Measurements from ENCODE around the gene XRCC3.
"Not testable (repeated sequence)": the region's sequence is repeated elsewhere in the genome, so short reads cannot be mapped to it uniquely, and the experiment has no call there.

Gene XRCC3

GRCh38 chr14:103705118-103705503, 10.1 kb downstream of the XRCC3 start:
- no peak for DNase-seq

DNA sequence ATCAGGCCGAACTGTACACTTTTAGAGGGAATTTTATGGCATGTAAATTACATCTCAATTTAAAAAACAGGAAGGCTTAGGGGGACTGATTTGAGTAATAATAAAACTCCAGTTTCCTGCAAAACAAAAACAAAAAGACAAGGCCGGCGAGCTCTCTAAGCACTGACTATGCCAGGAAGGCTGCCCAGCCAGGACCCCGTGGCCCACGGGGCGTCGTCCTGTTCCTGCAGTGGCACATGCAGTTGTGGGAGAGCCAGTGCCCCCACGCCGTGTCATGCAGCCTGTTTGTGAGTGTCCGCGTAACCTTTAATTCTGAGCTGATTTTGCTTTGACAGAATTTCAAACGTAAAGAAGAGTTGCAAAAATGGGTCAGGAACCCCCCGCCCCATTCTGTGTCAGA, 10.5 kb downstream of the XRCC3 start:
- DNase-seq: no peak

DNA sequence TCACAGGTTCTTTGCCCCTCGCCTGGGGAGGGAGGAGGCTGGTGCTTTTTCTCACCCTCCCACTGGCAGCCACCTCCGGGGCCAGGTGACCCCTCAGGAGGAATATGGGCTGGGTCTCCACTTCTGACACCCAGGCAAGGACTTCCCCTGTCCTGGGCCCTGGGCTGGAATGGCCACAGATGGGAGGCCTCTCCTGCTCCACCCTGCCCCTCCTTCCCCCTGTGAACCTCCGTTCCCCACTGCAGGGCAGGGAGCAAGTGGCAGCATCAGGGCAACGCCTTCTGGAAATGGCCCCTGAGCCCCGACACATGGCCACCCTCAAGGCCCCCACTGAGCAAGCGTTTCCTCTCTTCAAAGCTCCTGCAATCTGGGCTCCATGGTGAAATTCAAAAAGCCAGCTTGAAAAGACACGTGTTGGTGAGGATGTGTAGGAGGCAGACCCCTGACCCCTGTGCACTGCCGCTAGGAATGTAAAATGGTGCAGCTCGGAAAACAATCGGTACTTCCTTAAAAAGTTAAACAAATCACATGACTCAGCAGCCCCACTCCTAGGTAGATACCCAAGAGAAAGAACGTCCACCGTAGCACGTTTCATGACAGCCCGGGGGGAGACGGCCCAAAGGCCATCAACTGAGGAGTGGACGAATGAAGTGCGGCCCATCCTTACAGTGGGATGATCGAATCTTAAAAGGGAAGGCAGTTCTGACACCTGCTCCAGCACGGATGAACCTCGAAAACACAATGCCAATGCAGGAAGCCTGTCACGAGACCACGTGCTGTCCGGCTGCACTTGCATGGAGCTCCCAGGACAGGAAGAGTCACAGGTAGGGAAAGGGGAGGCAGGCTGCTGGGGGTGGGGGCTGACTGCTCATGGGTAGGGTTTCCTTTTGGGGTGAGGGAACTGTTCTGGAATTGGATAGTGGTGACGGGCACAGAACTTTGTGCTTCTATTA, 11.5 kb downstream of the XRCC3 start:
- no peak for DNase-seq

DNA sequence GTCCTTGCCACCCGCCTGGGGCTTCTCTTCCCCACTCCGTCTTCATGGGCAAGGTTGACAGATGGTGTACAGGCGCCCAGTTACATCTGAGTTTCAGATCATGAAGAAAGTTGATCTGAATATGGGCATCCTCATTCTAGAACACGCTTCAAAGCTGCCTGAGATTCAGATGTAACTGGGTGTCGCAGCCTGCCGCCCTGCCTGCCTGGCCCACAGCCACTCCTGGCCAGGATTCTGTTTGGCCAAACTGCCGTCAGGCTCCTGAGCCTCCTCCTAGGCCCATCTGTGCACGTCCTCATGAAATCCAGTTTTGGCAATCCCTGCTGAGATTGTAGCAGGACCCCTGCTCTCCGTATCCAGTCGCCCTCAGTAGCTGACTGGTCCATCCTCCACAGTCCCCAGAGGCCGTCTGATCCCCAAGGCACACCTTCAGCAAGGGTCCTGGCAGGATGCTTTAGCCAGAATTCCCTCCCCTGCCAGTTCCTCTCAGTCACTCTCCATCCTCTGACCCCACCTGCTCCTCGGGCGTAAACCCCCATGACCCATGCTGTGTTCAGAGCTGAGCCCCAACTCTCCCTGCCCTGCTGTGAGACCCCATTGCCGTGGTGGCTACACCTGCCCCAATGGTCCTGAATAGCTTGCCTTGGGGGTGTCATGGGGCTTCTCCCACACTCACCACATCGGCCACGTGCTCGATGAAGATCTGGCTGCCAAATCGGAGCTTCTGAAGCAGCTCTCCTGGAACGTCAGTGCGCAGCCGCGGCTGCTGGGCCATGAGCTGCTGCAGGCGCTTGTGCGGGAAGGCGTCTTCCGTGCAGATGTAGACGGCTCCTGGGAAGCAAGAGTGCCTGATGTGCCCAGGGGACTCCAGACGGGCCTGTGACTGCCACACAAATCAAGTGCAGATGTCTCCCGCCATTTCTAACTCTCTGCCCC, 12.5 kb downstream of the XRCC3 start:
- DNase-seq: no peak

DNA sequence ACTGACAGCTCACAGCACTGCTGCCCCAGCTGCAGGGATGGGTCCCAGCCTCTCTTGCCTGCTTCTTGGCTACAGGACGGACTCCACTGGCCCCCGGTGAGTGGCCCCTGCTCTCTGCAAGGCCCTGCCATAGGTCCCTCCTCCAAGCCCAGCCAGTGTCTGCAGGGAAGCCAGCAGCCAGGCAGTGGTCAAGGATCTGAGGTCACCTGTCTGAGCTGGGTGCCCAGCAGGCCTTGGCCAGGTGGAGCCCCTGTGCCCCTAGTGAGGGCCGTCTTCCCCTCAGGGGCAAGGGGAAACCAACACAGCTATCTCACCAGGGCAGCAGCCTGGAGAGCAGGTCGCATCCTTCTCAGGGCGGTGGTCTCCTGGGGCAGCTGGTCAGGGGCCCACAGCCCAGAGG, 13.2 kb downstream of the XRCC3 start:
- DNase-seq: no peak

GRCh38 chr14:103700753-103701490, 14.3 kb downstream of the XRCC3 start:
- DNase-seq: no peak

GRCh38 chr14:103699901-103700752, 15.1 kb downstream of the XRCC3 start:
- DNase-seq: no peak

DNA sequence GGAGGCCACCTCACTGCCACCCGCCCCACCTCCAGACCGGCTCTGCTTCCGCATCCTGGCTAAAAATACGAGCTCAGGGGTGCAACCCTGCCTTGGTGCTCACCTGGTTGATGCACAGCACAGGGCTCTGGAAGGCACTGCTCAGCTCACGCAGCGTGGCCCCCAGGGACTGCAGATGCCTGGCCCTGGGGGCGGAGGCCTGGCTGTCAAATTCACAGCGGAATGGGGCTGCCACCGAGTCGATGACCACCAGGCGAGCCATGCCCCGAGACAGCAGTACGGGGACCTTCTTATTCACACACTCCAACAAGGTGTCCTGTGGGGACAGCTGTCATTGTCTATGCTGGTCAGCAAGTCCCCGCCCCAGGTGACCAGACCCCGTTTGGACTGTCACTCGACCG, 16.0 kb downstream of the XRCC3 start:
- no peak for DNase-seq

DNA sequence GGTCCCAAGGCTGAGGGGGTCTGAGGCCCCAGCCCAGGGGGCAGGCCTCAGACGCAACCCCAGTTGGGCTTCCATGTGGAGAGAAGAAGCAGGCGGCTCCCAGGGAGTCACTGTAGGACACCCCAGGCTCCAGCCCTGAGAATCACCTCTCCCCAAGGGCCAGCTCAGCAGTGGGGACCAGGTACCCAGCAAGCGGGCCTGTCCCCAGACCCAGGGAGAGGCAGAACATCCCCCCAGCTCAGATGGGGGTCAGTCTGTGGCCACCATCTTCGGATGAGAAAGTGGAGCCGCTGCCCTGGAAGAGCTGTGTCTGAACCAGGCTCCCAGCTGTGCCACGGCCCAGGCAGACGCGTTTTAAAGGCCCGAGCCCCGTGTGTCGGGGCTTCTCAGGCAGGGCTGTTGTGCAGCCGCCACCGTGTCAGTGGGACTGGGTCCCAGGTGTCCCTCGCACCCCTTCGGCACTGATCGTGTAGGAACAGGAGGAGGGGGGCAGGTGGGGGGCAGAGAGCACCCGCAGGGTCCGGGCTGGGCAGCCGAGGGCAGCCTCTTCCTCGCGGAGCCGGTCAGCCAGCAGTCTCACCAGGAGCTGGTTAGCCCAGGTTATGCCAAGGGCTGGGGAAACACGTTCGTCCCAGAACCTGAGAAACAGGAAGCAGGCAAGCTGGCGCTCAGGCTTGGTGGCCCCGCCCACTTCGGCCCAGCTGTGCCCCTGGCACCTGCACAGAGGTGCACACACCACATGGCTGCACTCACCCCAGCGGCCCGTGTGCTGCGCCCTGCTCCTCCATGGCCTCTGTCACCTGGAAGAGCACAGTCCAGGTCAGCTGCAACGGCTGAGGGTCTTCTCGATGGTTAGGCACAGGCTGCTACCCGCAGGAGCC, 16.6 kb downstream of the XRCC3 start:
- DNase-seq: no peak

DNA sequence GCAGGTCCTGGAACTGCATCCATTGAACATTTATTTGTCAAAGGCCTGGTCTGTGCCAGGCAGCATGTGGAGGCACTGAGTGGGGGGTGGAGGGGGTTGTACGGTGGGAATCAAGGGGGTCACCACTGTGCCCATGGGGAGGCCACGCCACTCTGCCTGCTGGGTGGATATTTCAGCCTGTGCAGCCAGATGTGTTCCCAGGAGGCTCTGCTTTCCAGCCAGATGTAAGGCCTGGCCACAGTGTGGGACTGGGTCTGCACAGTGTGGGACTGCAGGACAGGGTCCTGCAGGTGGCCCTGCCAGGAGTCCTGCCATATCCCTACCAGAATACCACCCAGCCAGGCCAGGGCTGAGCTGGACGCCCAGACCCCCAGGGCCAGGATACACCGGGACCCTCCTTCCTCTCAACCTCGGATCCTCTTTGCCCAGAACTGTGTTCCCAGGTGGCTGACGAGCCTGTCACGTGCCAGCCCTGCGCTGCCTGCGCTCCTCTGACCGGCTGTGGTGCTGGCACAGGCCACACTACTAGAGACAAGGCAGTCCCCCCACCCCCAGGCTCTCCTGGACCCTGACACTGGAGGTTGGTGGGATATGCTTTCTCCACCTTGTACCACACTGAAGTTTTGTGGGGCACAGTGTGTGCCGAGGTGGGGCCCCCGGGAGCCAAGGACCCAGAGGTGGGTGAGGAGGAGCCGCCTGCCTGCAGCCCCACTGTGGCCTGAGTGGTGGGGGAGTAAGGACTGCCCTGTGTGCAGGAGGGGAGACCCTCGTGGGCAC, 17.5 kb downstream of the XRCC3 start:
- no peak for DNase-seq

GRCh38 chr14:103697206-103697602, 18.0 kb downstream of the XRCC3 start:
- DNase-seq: no peak

GRCh38 chr14:103696466-103697071, 18.7 kb downstream of the XRCC3 start:
- no peak for DNase-seq

DNA sequence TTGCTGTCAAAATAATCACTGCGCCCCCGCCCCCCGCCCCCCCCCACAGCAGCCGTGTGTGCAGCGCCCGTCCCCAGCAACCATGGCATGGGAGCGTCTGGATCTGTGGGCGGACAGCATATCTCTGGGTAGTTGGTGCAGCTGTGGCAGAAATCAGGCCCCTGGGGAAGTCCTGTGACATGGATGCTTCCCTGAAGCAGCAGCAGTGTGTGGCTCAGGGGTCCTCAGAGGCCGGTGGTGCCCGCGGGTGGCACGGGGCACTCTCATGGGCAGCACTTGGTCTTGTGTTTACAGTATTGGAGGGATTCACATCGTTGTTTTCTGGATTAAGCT, 19.2 kb downstream of the XRCC3 start:
- DNase-seq: no peak

GRCh38 chr14:103695296-103696069, 19.8 kb downstream of the XRCC3 start:
- no peak for DNase-seq

- no peak for DNase-seq
These were observed 20.7 kb downstream of the XRCC3 start for GRCh38 chr14:103694572-103695026.

DNA sequence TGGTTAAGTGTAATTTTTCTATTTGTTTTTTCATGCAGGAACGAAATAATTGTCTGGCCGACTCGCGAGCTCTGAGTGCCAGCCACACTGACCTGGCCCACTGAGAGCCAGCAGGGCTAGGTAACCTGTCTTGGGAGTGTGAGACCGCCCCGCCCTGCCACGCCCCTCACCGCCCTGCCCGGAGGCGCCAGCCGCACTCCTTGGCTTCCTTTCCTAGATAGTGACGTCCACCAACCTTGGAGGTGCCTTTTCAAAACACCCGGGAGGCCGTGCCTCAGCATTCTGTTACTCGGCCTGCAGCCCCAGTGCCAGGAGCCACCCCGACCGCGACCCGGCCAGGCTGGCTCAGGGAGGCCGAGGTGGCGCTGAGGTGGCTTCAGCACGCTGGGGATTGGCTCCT, 21.7 kb downstream of the XRCC3 start:
- no peak for DNase-seq

DNA sequence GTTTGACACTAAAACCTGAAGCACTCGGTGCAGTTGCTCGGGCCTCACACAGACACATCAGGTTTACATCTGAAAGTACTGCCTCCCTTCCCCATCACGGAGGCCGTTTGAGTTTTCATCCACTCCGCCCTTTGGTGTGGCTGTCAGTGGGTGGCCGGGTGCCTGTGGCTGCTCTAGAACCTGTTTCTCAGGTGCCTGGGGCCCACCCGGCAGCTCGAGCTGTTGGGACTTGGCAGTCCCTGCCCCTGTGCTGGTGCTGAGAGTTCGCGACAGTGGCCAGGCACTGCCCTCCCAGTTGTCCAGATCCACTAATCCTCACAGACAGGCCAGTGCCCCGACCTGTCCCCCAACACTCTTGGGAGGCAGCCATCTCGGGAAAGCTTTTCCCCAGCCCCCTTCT, 22.4 kb downstream of the XRCC3 start:
- DNase-seq: no peak

DNA sequence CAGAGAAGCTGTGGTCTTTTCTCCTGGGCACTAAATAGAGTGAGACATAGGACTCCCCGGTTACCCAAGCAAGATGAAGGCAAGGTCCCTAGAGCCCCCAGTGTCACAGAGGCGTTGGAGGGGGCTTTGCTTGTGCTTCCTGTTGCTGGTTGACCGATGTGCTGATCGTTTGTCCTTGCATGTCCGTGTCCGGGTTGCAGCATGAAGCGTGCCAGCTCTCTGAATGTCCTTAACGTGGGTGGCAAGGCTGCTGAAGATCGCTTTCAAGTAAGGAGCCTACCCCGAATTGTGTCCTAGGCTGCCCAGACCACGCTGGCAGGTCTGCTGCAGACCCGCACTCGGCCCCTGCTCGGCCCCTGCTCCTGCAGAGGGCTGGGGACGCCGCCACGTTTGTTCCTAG, 23.1 kb downstream of the XRCC3 start:
- no peak for DNase-seq

GRCh38 chr14:103691655-103692054, 23.6 kb downstream of the XRCC3 start:
- not testable (repeated sequence) for DNase-seq

Data from activated effector memory CD4-positive, alpha-beta T cell treated with Interleukin-2 at 50 U/mL for 16 hours (primary cell).